ENCODE data around the gene COL23A1. TPM values are rescaled to one million over a fixed set of nuclear protein-coding genes. Genes with fewer than 3 reads are reported as not detected.

COL23A1 gene
- polyA plus RNA-seq, 2 of the 4 experiments (the other 2 are of a cell fraction): not detected

GRCh38 chr5:178289438-178289837, 300.8 kb downstream of the COL23A1 start:
- POLR2A ChIA-PET: no interaction called here
- CTCF ChIA-PET: interaction anchor here (0.9 to 1.3 kb wide), 2 partner anchors 9 to 262 kb away, joined by 3 to 4 read pairs; no protein-coding TSS in a partner anchor
- Histone ChIP-seq H3K4me1 (no peaks in the 10 kb centered on the region), H3K4me3 (no peak overlapping the region), H3K27ac (no peak overlapping the region), H3K9me3 (no peaks in the 10 kb centered on the region; the same call in 1 of the 3 replicates), H3K4me2 (no peak overlapping the region)
- ATAC-seq (peak in 1 of 2 experiments; percentile 25; a peak in 1 of 6 replicates), FAIRE-seq (no peak), DNase-seq (ENCODE audit: low read depth in 1 of 2, low spot score in 1 of 2) (no peak)
- WGBS (ENCODE audit: missing lambda C conversion rate): 63% methylated on average over 11 of the region's 11 CpGs
- TF ChIP-seq MAX (IDR thresholded peaks at IDR 0.05) (no peak), ZNF302 (CRISPR knock-in tag; IDR thresholded peaks at IDR 0.05) (no peak), EP300 (IDR thresholded peaks at IDR 0.05) (no peak), PHF8 (IDR thresholded peaks at IDR 0.05; ENCODE audit: borderline replicate concordance, low read depth) (no peak), CEBPB (IDR thresholded peaks at IDR 0.05) (no peak), EHF (CRISPR knock-in tag; IDR thresholded peaks at IDR 0.05) (no peak), PBX3 (IDR thresholded peaks at IDR 0.05) (no peak), HES2 (IDR thresholded peaks at IDR 0.05) (no peak), CTCF (IDR thresholded peaks at IDR 0.05) (no peak)

- no peak overlapping the region; the same call in 2 of the 3 replicates for H3K4me2 ChIP-seq
- no peak for FAIRE-seq
- H3K9me3 ChIP-seq: peaks cover 5% of the 10 kb centered on the region; the same call in 2 of the 3 replicates
Observed at GRCh38 chr5:178288401-178289368, 301.5 kb downstream of the COL23A1 start.

More at GRCh38 chr5:178288401-178289368, 301.5 kb downstream of the COL23A1 start:
- WGBS (ENCODE audit: missing lambda C conversion rate): 26% methylated on average over 19 of the region's 21 CpGs
- no peak overlapping the region for H3K4me3 ChIP-seq
- CTCF ChIA-PET: interaction anchor here (0.9 to 1.3 kb wide), 2 partner anchors 8 to 262 kb away, joined by 3 to 4 read pairs; no protein-coding TSS in a partner anchor
- DNase-seq (ENCODE audit: low read depth in 1 of 2, low spot score in 1 of 2) (peak in 1 of 2 experiments; percentile 8), ATAC-seq (peak in 1 of 2 experiments; percentile 17; a peak in 1 of 6 replicates)
- POLR2A ChIA-PET: no interaction called here
- TF ChIP-seq KDM1A (IDR thresholded peaks at IDR 0.05; ENCODE audit: low read depth): no peak
- TF ChIP-seq BHLHE40 (IDR thresholded peaks at IDR 0.05; ENCODE audit: low read depth, low read length): no peak
- no peak for TF ChIP-seq CHD4 (IDR thresholded peaks at IDR 0.05; ENCODE audit: borderline replicate concordance)
- no peak for TF ChIP-seq EHF (CRISPR knock-in tag; IDR thresholded peaks at IDR 0.05)
- TF ChIP-seq NFE2L2 (conservative IDR thresholded peaks at IDR 0.05; ENCODE audit: low read length): no peak
- no peak for TF ChIP-seq CBX2 (IDR thresholded peaks at IDR 0.05; ENCODE audit: borderline replicate concordance, low read depth)
- no peak for TF ChIP-seq HOXB13 (CRISPR knock-in tag; IDR thresholded peaks at IDR 0.05; ENCODE audit: low read depth)
- TF ChIP-seq TP53 (CRISPR knock-in tag; IDR thresholded peaks at IDR 0.05): no peak
- no peak for TF ChIP-seq CHD2 (IDR thresholded peaks at IDR 0.05; ENCODE audit: low read length, partially characterized antibody)
- TF ChIP-seq MAFK (IDR thresholded peaks at IDR 0.05; ENCODE audit: partially characterized antibody): no peak
- no peak for TF ChIP-seq SREBF2 (IDR thresholded peaks at IDR 0.05)
- no peak for TF ChIP-seq HES2 (IDR thresholded peaks at IDR 0.05)
- TF ChIP-seq EHMT2 (IDR thresholded peaks at IDR 0.05; ENCODE audit: low read depth): no peak
- TF ChIP-seq ZFP36 (IDR thresholded peaks at IDR 0.05; ENCODE audit: borderline replicate concordance, partially characterized antibody): no peak
- TF ChIP-seq ELK1 (IDR thresholded peaks at IDR 0.05; ENCODE audit: low read depth, low read length): no peak
- no peak for TF ChIP-seq CBX8 (IDR thresholded peaks at IDR 0.05)
- no peak for TF ChIP-seq POLR2AphosphoS2 (conservative IDR thresholded peaks at IDR 0.05; ENCODE audit: low read length)
- TF ChIP-seq TFCP2L1 (CRISPR knock-in tag; IDR thresholded peaks at IDR 0.05): no peak
- TF ChIP-seq RFX5 (IDR thresholded peaks at IDR 0.05): no peak
- no peak overlapping the region for H3K27ac ChIP-seq
- no peaks in the 10 kb centered on the region for H3K4me1 ChIP-seq

Data from A549 (cell line).